ENCODE data around the gene ATXN7. TPM values are rescaled to one million over a fixed set of nuclear protein-coding genes. Genes with fewer than 3 reads are reported as not detected.
A peak's percentile ranks its signal among the peaks of the same experiment; 100 is the strongest.

The ATXN7 gene
- total and polyA plus RNA-seq, 10 of the 15 experiments (the other 5 are each of a cell fraction or from before 2014, with no cell fraction given): 0.83 to 24.6 (median 8.5) TPM

DNA sequence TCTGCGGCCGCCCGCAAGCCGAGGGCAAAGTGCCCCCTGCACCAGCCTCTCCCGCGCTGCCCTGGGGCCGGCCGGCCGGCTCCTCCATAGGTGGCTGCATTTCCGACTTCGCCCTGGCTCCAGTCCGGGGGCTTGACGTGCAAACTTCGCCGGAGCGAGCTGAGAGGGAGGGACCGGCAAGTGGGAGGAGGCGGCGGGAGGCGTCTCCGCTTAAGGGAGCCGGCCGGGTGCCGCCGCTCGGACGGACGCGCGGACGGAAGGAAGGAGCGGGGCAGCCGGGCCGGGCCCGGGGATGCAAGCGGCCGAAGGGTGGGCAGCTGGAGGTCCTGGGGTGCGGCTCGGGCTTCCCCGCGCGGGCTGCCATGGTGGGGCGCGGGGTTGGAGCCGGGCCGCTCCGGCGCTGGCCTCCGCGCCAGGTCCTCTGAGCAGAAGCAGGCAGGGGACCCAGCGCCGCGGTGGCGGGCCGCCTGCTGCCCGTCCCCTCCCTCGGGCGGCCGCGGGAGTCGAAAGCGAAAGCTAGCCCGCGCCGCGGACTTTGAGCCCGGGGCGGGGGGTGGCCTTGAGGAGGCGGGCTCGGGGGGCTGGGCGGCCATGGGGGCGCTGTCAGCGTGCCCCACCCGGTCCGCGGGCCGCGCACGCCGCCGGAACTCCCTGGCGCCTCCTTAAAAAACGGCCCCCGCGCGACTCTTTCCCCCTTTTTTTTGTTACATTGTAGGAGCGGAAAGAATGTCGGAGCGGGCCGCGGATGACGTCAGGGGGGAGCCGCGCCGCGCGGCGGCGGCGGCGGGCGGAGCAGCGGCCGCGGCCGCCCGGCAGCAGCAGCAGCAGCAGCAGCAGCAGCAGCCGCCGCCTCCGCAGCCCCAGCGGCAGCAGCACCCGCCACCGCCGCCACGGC, 48.5 kb downstream of the ATXN7 start, which contains the start of gene SCAANT1 (continued):
- TF ChIP-seq ZNF274 (IDR thresholded peaks at IDR 0.05; ENCODE audit: insufficient read depth, insufficient read length) (no peak), BMI1 (IDR thresholded peaks at IDR 0.05; ENCODE audit: borderline replicate concordance) (no peak), SREBF1 (IDR thresholded peaks at IDR 0.05; ENCODE audit: low read length) (no peak), RFX5 (IDR thresholded peaks at IDR 0.05; ENCODE audit: low read depth, low read length) (no peak), BACH1 (IDR thresholded peaks at IDR 0.05; ENCODE audit: borderline replicate concordance) (peak; percentile 91), JUND (IDR thresholded peaks at IDR 0.05; ENCODE audit: low read depth, low read length) (no peak), CUX1 (IDR thresholded peaks at IDR 0.05; ENCODE audit: insufficient replicate concordance, low read depth, low read length) (no peak), POLR2A (IDR thresholded peaks at IDR 0.05; ENCODE audit: low read depth, low read length) (peak; percentile 84), MYC (IDR thresholded peaks at IDR 0.05; ENCODE audit: insufficient read depth, insufficient read length, insufficient replicate concordance, low read length, severe bottlenecking) (no peak), BCL11A (IDR thresholded peaks at IDR 0.05; ENCODE audit: low read depth, low read length) (no peak), WRNIP1 (IDR thresholded peaks at IDR 0.05; ENCODE audit: borderline replicate concordance, low read depth, low read length) (no peak), ETV6 (conservative IDR thresholded peaks at IDR 0.05 in 1 of 2, IDR thresholded peaks at IDR 0.05 in 1 of 2; ENCODE audit: borderline replicate concordance in 1 of 2, low read depth in 1 of 2) (peak; percentile 14 to 80), ZNF384 (IDR thresholded peaks at IDR 0.05; ENCODE audit: borderline replicate concordance, low read depth, low read length) (no peak), MTA2 (IDR thresholded peaks at IDR 0.05; ENCODE audit: low read depth) (no peak), ZNF207 (IDR thresholded peaks at IDR 0.05; ENCODE audit: borderline replicate concordance) (peak; percentile 88; the same call in 1 of the 2 replicates)
- TF ChIP-seq, protein P1, sequence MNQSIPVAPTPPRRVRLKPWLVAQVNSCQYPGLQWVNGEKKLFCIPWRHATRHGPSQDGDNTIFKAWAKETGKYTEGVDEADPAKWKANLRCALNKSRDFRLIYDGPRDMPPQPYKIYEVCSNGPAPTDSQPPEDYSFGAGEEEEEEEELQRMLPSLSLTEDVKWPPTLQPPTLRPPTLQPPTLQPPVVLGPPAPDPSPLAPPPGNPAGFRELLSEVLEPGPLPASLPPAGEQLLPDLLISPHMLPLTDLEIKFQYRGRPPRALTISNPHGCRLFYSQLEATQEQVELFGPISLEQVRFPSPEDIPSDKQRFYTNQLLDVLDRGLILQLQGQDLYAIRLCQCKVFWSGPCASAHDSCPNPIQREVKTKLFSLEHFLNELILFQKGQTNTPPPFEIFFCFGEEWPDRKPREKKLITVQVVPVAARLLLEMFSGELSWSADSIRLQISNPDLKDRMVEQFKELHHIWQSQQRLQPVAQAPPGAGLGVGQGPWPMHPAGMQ (IDR thresholded peaks at IDR 0.05; ENCODE audit: borderline replicate concordance): no peak
- TF ChIP-seq, protein P2, sequence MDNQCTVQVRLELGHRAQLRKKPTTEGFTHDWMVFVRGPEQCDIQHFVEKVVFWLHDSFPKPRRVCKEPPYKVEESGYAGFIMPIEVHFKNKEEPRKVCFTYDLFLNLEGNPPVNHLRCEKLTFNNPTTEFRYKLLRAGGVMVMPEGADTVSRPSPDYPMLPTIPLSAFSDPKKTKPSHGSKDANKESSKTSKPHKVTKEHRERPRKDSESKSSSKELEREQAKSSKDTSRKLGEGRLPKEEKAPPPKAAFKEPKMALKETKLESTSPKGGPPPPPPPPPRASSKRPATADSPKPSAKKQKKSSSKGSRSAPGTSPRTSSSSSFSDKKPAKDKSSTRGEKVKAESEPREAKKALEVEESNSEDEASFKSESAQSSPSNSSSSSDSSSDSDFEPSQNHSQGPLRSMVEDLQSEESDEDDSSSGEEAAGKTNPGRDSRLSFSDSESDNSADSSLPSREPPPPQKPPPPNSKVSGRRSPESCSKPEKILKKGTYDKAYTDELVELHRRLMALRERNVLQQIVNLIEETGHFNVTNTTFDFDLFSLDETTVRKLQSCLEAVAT (IDR thresholded peaks at IDR 0.05): no peak
- TF ChIP-seq, protein P3, sequence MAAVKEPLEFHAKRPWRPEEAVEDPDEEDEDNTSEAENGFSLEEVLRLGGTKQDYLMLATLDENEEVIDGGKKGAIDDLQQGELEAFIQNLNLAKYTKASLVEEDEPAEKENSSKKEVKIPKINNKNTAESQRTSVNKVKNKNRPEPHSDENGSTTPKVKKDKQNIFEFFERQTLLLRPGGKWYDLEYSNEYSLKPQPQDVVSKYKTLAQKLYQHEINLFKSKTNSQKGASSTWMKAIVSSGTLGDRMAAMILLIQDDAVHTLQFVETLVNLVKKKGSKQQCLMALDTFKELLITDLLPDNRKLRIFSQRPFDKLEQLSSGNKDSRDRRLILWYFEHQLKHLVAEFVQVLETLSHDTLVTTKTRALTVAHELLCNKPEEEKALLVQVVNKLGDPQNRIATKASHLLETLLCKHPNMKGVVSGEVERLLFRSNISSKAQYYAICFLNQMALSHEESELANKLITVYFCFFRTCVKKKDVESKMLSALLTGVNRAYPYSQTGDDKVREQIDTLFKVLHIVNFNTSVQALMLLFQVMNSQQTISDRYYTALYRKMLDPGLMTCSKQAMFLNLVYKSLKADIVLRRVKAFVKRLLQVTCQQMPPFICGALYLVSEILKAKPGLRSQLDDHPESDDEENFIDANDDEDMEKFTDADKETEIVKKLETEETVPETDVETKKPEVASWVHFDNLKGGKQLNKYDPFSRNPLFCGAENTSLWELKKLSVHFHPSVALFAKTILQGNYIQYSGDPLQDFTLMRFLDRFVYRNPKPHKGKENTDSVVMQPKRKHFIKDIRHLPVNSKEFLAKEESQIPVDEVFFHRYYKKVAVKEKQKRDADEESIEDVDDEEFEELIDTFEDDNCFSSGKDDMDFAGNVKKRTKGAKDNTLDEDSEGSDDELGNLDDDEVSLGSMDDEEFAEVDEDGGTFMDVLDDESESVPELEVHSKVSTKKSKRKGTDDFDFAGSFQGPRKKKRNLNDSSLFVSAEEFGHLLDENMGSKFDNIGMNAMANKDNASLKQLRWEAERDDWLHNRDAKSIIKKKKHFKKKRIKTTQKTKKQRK (IDR thresholded peaks at IDR 0.05; ENCODE audit: low read depth, low read length): no peak

All from GM12878 (cell line).